GM21717 (cell line): Measurements from ENCODE around the gene SLC7A6.
"Not testable (repeated sequence)": the region's sequence is repeated elsewhere in the genome, so short reads cannot be mapped to it uniquely, and the experiment has no call there.

ENCODE experiments used
- ATAC-seq: cut with Tn5 transposase; IDR thresholded peaks from one replicate; pipeline ENCODE4 v1.9.1; 2021; ENCODE audit warnings: mild to moderate bottlenecking, moderate library complexity; ENCODE audit not compliant: unreplicated experiment

The SLC7A6 gene

GRCh38 chr16:68279726-68280558, 15.6 kb downstream of the SLC7A6 start:
- no peak for ATAC-seq

- no peak for ATAC-seq
Observed at GRCh38 chr16:68281368-68282063, 17.2 kb downstream of the SLC7A6 start.

- no peak for ATAC-seq
Observed at GRCh38 chr16:68282064-68282452, 17.7 kb downstream of the SLC7A6 start.

GRCh38 chr16:68283346-68283745, 19.0 kb downstream of the SLC7A6 start:
- no peak for ATAC-seq

GRCh38 chr16:68283801-68284598, 19.7 kb downstream of the SLC7A6 start:
- no peak for ATAC-seq

GRCh38 chr16:68284847-68285246, 20.5 kb downstream of the SLC7A6 start:
- ATAC-seq, result peak; percentile 57

- ATAC-seq, result no peak
Observed at GRCh38 chr16:68285683-68286082, 21.4 kb downstream of the SLC7A6 start.

- no peak for ATAC-seq
Observed at GRCh38 chr16:68286153-68287074, 22.1 kb downstream of the SLC7A6 start.

GRCh38 chr16:68287276-68288251, 23.2 kb downstream of the SLC7A6 start:
- ATAC-seq, result no peak

GRCh38 chr16:68288252-68288650, 23.9 kb downstream of the SLC7A6 start:
- ATAC-seq, result no peak

- ATAC-seq, result not testable (repeated sequence)
Observed at GRCh38 chr16:68288796-68289195, 24.5 kb downstream of the SLC7A6 start.

GRCh38 chr16:68289202-68289601, 24.9 kb downstream of the SLC7A6 start:
- ATAC-seq, result no peak

GRCh38 chr16:68289621-68290329, 25.4 kb downstream of the SLC7A6 start:
- peak; percentile 71 for ATAC-seq

- ATAC-seq, result no peak
Observed at GRCh38 chr16:68290450-68290849, 26.1 kb downstream of the SLC7A6 start.

- no peak for ATAC-seq
Observed at GRCh38 chr16:68291227-68291626, 26.9 kb downstream of the SLC7A6 start.

GRCh38 chr16:68292425-68292824, 28.1 kb downstream of the SLC7A6 start:
- no peak for ATAC-seq

- ATAC-seq, result no peak
Observed at GRCh38 chr16:68296291-68296690, 32.0 kb downstream of the SLC7A6 start.

- no peak for ATAC-seq
Observed at GRCh38 chr16:68296693-68297092, 32.4 kb downstream of the SLC7A6 start.

- ATAC-seq, result no peak
Observed at GRCh38 chr16:68297908-68298307, 33.6 kb downstream of the SLC7A6 start.
